Small intestine (tissue), 7 donors: ENCODE results near the gene PDE6A. TPM values are rescaled to one million over a fixed set of nuclear protein-coding genes. Genes with fewer than 3 reads are reported as not detected.

Experiments
- DNase-seq, 2 donors: peaks; one replicate each; pipeline versions ENCODE4 v3.0.0 to v3.0.0-alpha.2; 2013
- FAIRE-seq: peaks from 2 replicates; lab custom pipeline; 2012; peaks lifted over from hg19 to GRCh38; lab: Jason Lieb, UNC
- H3K27ac ChIP-seq, 3 donors: one replicate each; pipeline ENCODE4 v1.5.1; 2013; ENCODE audit warnings: low read length in 2 of 3, mild to moderate bottlenecking in 2 of 3, control low read depth in 1 of 3, inconsistent platforms in 1 of 3, low read depth in 1 of 3, moderate library complexity in 1 of 3
- H3K27me3 ChIP-seq, 3 donors: one replicate each; pipeline ENCODE4 v1.6.1; 2013; ENCODE audit warnings: low read length in 3 of 3, inconsistent platforms in 1 of 3; ENCODE audit not compliant: control insufficient read depth in 3 of 3, insufficient read depth in 3 of 3
- H3K36me3 ChIP-seq, 3 donors: one replicate each; pipeline ENCODE4 v1.6.1; 2013; ENCODE audit warnings: low read length in 3 of 3, inconsistent platforms in 1 of 3, low read depth in 1 of 3, mild to moderate bottlenecking in 1 of 3, moderate library complexity in 1 of 3; ENCODE audit not compliant: control insufficient read depth in 3 of 3, insufficient read depth in 2 of 3
- H3K4me1 ChIP-seq, 3 donors: one replicate each; pipeline ENCODE4 v1.6.1; 2013; ENCODE audit warnings: low read length in 2 of 3, inconsistent platforms in 1 of 3, low read depth in 1 of 3, mild to moderate bottlenecking in 1 of 3, moderate library complexity in 1 of 3; ENCODE audit not compliant: control insufficient read depth in 3 of 3, insufficient read depth in 2 of 3
- H3K4me3 ChIP-seq, 3 donors: one replicate each; pipeline ENCODE4 v1.5.1; 2013; ENCODE audit warnings: low read length in 3 of 3, control low read depth in 1 of 3, inconsistent platforms in 1 of 3, low read depth in 1 of 3, mild to moderate bottlenecking in 1 of 3, moderate library complexity in 1 of 3
- H3K9me3 ChIP-seq, 2 donors: one replicate each; pipeline ENCODE4 v1.6.1; 2013; ENCODE audit warnings: low read depth in 1 of 2, low read length in 1 of 2; ENCODE audit not compliant: control insufficient read depth in 2 of 2, insufficient read depth in 1 of 2
- WGBS, 3 donors: extraction: QIAGEN DNeasy Blood & Tissue Kit; methylation state at CpG; one replicate each; pipeline ENCODE4 v1.1.7; 2013; 5-methylcytosine and 5-hydroxymethylcytosine counted together
- polyA plus RNA-seq, 4 donors: library from polyadenylated mRNA; stranded (reverse) in 3 of 4; unstranded in 1 of 4; fragments of 200-250 nt in 3 of 4; fragments of 120-200 nt in 1 of 4; gene quantifications; one replicate each; pipeline versions ENCODE4 v1.2.1 to v1.2.3, GENCODE V29; 2013
- donor health status: healthy with polysubstance abuse.
- donor health status: control.
- donor health status: control.
- donor health status: Bipolar disorder and iron deficiency.
- donor health status: healthy.

Gene PDE6A
- polyA plus RNA-seq, 4 donors: 0.03 to 1.3 TPM; not detected in 2

- no peak for DNase-seq
- Histone ChIP-seq H3K9me3 (no peaks in the 10 kb centered on the region), H3K4me3 (no peak overlapping the region), H3K27me3 (no peaks in the 10 kb centered on the region), H3K4me1 (peaks cover 0 to 16% (median 0%) of the 10 kb centered on the region in 3 donors), H3K27ac (no peak overlapping the region), H3K36me3 (no peaks in the 10 kb centered on the region)
- no peak for FAIRE-seq
- 93 to 98% (median 96%) methylated on average over 2 of the region's 2 CpGs for WGBS, 3 donors
Measured at GRCh38 chr5:149903404-149903803, 41.2 kb downstream of the PDE6A start.

DNA sequence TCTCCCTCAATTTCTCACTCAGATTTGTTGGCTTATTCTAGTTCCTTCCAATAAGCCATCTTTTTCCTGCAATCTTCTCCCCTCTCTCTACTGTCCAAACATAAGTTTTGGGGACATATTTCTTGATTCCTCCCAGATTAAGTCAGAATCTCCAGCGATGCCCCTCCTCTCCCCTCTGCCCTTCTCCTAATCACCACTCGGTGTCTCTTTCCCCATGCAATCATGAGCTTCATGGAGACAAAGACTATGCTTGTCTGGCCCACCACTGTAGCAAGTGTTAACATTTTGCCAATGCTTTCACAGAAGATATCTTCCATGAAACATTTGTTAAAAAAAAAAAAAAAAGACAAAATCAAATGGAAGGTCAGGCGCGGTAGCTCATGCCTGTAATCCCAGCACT lies 42.4 kb downstream of the PDE6A start:
- no peak overlapping the region for H3K4me3 ChIP-seq
- no peaks in the 10 kb centered on the region for H3K36me3 ChIP-seq
- H3K27me3 ChIP-seq: no peaks in the 10 kb centered on the region
- H3K9me3 ChIP-seq: no peaks in the 10 kb centered on the region
- H3K4me1 ChIP-seq: peaks cover 0 to 16% (median 0%) of the 10 kb centered on the region in 3 donors
- WGBS, 3 donors: 78 to 94% (median 87%) methylated on average over 4 of the region's 4 CpGs
- FAIRE-seq (no peak), DNase-seq (no peak)
- no peak overlapping the region for H3K27ac ChIP-seq

GRCh38 chr5:149901511-149901910 lies 43.1 kb downstream of the PDE6A start:
- 70 to 88% (median 71%) methylated on average over 2 of the region's 2 CpGs for WGBS, 3 donors
- no peak overlapping the region for H3K4me3 ChIP-seq

GRCh38 chr5:149900390-149900789 lies 44.2 kb downstream of the PDE6A start:
- H3K4me1 ChIP-seq: peaks cover 0 to 16% (median 0%) of the 10 kb centered on the region in 3 donors
- no peaks in the 10 kb centered on the region for H3K27me3 ChIP-seq
- no peaks in the 10 kb centered on the region for H3K36me3 ChIP-seq
- FAIRE-seq (no peak), DNase-seq (no peak)
- no peak overlapping the region for H3K4me3 ChIP-seq
- no peaks in the 10 kb centered on the region for H3K9me3 ChIP-seq
- H3K27ac ChIP-seq: no peak overlapping the region
- 43 to 75% (median 61%) methylated on average over 2 of the region's 2 CpGs for WGBS, 3 donors

More at GRCh38 chr5:149901511-149901910, 43.1 kb downstream of the PDE6A start:
- Histone ChIP-seq H3K27ac (no peak overlapping the region), H3K36me3 (no peaks in the 10 kb centered on the region), H3K27me3 (no peaks in the 10 kb centered on the region), H3K4me1 (peaks cover 0 to 16% (median 0%) of the 10 kb centered on the region in 3 donors), H3K9me3 (no peaks in the 10 kb centered on the region)
- no peak for FAIRE-seq
- no peak for DNase-seq

- FAIRE-seq (no peak), DNase-seq (no peak)
- Histone ChIP-seq H3K9me3 (no peaks in the 10 kb centered on the region), H3K27me3 (no peaks in the 10 kb centered on the region), H3K4me3 (no peak overlapping the region), H3K36me3 (no peaks in the 10 kb centered on the region), H3K27ac (no peak overlapping the region), H3K4me1 (peaks cover 0 to 8% (median 0%) of the 10 kb centered on the region in 3 donors)
- whole genome bisulfite sequencing, 3 donors: 95 to 100% (median 100%) methylated on average over 1 of the region's 1 CpG
Measured at GRCh38 chr5:149898811-149899210, 45.8 kb downstream of the PDE6A start.

DNA sequence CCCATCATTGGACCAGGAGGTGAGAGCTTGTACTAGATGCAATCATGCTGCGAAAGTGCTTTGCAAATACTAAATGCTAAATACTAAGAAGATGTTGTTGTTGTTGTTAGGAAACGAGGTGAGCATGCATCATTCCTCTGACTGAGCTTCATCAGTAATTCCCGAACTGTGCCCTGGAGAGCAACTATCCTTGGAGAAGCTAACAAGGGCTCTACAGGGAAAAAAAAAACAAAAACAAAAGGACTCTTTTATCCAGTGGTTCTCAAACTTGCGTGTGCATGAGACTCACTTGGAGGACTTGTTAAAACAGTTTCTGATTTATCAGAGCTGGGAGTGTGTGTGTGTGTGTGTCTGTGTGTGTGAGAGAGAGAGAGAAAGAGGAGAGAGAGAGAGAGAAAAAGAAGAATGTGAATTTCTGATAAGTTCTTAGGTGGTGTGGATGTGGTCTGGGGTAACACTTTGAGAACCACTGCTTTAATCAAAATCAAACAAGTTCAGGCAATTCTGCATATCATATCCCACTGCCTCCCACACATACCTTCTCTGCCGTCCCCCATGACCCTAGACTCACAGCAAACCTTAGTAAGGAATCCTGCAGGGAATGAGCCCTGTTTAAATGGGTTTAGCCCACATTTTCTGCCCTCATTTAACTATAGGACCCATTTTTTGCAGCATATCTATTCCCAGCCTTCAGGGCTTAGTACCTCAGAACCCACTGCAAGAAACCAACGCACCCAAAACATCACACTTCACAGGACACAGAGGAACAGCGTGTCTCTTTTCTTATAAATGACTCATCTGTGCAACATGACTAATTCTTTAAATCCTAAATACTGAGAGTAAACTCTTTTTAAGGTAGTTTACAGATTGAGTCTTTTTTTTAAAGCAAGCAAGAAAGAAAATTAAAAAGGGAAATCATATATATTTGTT lies 48.9 kb downstream of the PDE6A start:
- no peaks in the 10 kb centered on the region for H3K9me3 ChIP-seq
- H3K4me3 ChIP-seq: no peak overlapping the region
- H3K27me3 ChIP-seq: no peaks in the 10 kb centered on the region
- 67 to 73% (median 70%) methylated on average over 7 of the region's 7 CpGs for WGBS, 3 donors
- FAIRE-seq (no peak), DNase-seq (no peak)
- H3K36me3 ChIP-seq: no peaks in the 10 kb centered on the region
- H3K4me1 ChIP-seq: no peaks in the 10 kb centered on the region
- H3K27ac ChIP-seq: no peak overlapping the region

DNA sequence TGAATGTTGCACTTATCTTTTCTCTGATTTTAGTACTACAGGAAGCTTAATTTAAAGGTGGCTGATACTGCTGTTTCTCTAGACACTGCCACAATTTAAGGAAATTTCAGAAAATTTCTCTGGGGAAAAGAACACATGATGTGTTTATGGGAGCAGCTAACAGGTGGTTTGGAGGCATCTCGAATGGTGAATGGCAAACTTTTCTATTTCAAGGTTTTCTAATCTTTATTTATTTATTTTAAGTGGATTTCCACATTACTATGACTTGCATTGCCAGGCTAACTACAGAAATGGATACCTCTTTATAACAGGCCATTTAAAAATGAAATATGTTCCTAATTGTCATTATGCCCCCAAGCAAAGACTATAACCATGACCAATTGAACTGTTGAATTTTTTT lies 50.4 kb downstream of the PDE6A start:
- H3K36me3 ChIP-seq: no peaks in the 10 kb centered on the region
- no peak overlapping the region for H3K4me3 ChIP-seq
- H3K9me3 ChIP-seq: no peaks in the 10 kb centered on the region
- H3K27me3 ChIP-seq: no peaks in the 10 kb centered on the region
- H3K4me1 ChIP-seq: no peaks in the 10 kb centered on the region
- DNase-seq (no peak), FAIRE-seq (no peak)
- H3K27ac ChIP-seq: no peak overlapping the region
- 79 to 81% (median 81%) methylated on average over 1 of the region's 1 CpG for WGBS, 3 donors

DNA sequence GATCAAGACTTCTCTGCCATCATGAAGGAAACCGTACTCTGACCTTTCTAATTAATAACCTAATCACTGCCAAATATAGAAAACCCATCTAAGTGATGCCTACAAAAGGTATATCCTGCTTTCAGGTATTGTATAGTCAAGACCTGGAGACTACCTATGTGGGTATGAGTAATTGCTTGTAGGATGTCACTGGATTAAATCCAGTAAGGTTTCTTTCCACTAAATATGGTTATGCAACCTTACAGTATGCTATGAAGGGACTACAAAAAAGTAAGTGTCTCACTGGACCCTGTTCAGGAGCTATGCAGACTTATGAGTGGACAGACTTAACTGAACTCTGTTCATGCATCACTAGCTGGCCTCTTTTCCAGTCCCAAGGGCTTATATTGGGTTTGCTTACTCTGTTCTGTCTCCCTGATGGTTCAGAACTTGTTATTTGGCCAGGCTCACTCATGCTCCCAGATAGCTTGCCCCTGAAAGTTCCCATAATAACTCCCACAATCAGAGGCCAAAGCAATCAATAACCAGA lies 51.1 kb downstream of the PDE6A start:
- H3K4me1 ChIP-seq: no peaks in the 10 kb centered on the region
- DNase-seq: no peak

More for the DNA sequence above, 51.1 kb downstream of the PDE6A start:
- no peaks in the 10 kb centered on the region for H3K9me3 ChIP-seq
- H3K27ac ChIP-seq: no peak overlapping the region
- no peak for FAIRE-seq
- no peaks in the 10 kb centered on the region for H3K27me3 ChIP-seq
- 38 to 74% (median 48%) methylated on average over 1 of the region's 1 CpG for WGBS, 3 donors
- H3K36me3 ChIP-seq: no peaks in the 10 kb centered on the region
- no peak overlapping the region for H3K4me3 ChIP-seq
